ENCODE results near the gene FTCDNL1. TPM values are rescaled to one million over a fixed set of nuclear protein-coding genes. Genes with fewer than 3 reads are reported as not detected.
A peak's percentile ranks its signal among the peaks of the same experiment; 100 is the strongest.

Gene FTCDNL1
- total RNA-seq, 1 donor from 2014 or later = 2.2 TPM

- peak; percentile 59 for DNase-seq
These were observed 8.2 kb downstream of the FTCDNL1 start for GRCh38 chr2:199842631-199843395.

GRCh38 chr2:199841409-199841808 lies 9.6 kb downstream of the FTCDNL1 start:
- no peak for DNase-seq

- DNase-seq = no peak
These were observed 12.6 kb downstream of the FTCDNL1 start for GRCh38 chr2:199838399-199838798.

GRCh38 chr2:199836943-199837342 lies 14.0 kb downstream of the FTCDNL1 start:
- no peak for DNase-seq

GRCh38 chr2:199833525-199833924 lies 17.5 kb downstream of the FTCDNL1 start:
- no peak for DNase-seq

- peak; percentile 90 for DNase-seq
These were observed 20.5 kb downstream of the FTCDNL1 start for GRCh38 chr2:199830531-199830930.

GRCh38 chr2:199829628-199830027 lies 21.4 kb downstream of the FTCDNL1 start:
- DNase-seq = no peak

- no peak for DNase-seq
These were observed 31.2 kb downstream of the FTCDNL1 start for GRCh38 chr2:199819746-199820145.

GRCh38 chr2:199818754-199819153 lies 32.2 kb downstream of the FTCDNL1 start:
- DNase-seq = no peak

- no peak for DNase-seq
These were observed 33.0 kb downstream of the FTCDNL1 start for GRCh38 chr2:199818026-199818425.

GRCh38 chr2:199814817-199815211 lies 36.2 kb downstream of the FTCDNL1 start:
- no peak for DNase-seq

- DNase-seq = no peak
These were observed 36.7 kb downstream of the FTCDNL1 start for GRCh38 chr2:199814101-199814816.

- DNase-seq = no peak
These were observed 38.5 kb downstream of the FTCDNL1 start for GRCh38 chr2:199812493-199812892.

- no peak for DNase-seq
These were observed 39.6 kb downstream of the FTCDNL1 start for GRCh38 chr2:199811346-199811745.

GRCh38 chr2:199810422-199811171 lies 40.4 kb downstream of the FTCDNL1 start:
- DNase-seq = peak; percentile 12

GRCh38 chr2:199807966-199808365 lies 43.0 kb downstream of the FTCDNL1 start:
- no peak for DNase-seq

GRCh38 chr2:199806179-199806578 lies 44.8 kb downstream of the FTCDNL1 start:
- no peak for DNase-seq

- DNase-seq = no peak
These were observed 46.2 kb downstream of the FTCDNL1 start for GRCh38 chr2:199804831-199805230.

GRCh38 chr2:199798831-199799580 lies 52.0 kb downstream of the FTCDNL1 start:
- DNase-seq = peak; percentile 85

- peak; percentile 85 for DNase-seq
These were observed 53.3 kb downstream of the FTCDNL1 start for GRCh38 chr2:199797431-199798403.

- DNase-seq = no peak
These were observed 58.6 kb downstream of the FTCDNL1 start for GRCh38 chr2:199792381-199792780.
